Left renal pelvis (tissue), 4 donors: ENCODE data around the gene SLC35C1. TPM values are rescaled to one million over a fixed set of nuclear protein-coding genes. Genes with fewer than 3 reads are reported as not detected.
"Not testable (repeated sequence)": the region's sequence is repeated elsewhere in the genome, so short reads cannot be mapped to it uniquely, and the experiment has no call there.

Experiments
- DNase-seq, 4 donors: peaks; one replicate each; pipeline ENCODE4 v3.0.0-alpha.2; 2013; ENCODE audit warnings: low read depth in 4 of 4, low spot score in 3 of 4
- polyA plus RNA-seq, 4 donors: library from polyadenylated mRNA; unstranded; fragments of 120-200 nt; gene quantifications; one replicate each; pipeline ENCODE4 v1.2.1, GENCODE V29; 2013; ENCODE audit not compliant: insufficient read length in 4 of 4

Gene SLC35C1
- polyA plus RNA-seq, 4 donors, result 7.4 to 10.9 (median 9.4) TPM

- DNase-seq, result no peak
Observed at GRCh38 chr11:45809456-45810395, 4.8 kb downstream of the SLC35C1 start.

GRCh38 chr11:45810431-45811108, 5.6 kb downstream of the SLC35C1 start:
- no peak for DNase-seq

DNA sequence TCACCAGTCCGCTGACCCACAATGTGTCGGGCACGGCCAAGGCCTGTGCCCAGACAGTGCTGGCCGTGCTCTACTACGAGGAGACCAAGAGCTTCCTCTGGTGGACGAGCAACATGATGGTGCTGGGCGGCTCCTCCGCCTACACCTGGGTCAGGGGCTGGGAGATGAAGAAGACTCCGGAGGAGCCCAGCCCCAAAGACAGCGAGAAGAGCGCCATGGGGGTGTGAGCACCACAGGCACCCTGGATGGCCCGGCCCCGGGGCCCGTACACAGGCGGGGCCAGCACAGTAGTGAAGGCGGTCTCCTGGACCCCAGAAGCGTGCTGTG, 6.1 kb downstream of the SLC35C1 start:
- DNase-seq, result no peak

DNA sequence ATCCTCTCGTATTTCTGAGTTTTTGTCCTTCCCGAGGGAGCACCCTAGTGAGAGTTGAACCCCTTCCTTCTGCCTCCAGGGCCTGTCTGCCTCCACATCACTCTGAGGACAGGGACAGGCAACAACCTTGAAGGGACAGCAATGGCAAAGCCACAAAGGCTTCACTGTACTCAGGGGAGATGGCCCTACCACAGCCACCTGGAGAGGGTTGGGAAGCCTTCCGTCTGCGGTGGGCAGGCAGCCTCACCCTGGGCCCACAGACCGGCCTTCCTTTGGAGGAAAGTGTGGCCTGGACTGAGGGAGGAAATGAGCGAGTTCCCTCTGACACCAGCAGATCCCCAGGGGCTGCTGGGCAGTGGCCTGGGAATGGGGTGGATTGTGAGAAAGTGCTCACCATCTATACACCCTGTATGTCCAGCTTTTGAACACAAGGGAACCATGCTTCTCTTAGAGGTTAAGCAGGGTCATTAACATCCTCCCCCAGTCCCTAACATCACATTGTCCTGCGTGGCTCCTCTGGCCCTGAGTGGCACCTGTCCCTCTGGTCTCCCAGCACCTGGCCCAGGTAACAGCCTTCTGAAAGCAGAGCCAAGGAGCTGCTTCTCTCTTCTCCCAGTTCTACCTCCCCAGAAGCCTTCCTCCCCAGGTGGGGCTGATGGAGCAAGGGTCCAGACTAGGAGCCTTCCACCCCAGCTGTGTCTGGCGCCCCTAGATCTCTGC, 6.8 kb downstream of the SLC35C1 start:
- DNase-seq, result no peak

DNA sequence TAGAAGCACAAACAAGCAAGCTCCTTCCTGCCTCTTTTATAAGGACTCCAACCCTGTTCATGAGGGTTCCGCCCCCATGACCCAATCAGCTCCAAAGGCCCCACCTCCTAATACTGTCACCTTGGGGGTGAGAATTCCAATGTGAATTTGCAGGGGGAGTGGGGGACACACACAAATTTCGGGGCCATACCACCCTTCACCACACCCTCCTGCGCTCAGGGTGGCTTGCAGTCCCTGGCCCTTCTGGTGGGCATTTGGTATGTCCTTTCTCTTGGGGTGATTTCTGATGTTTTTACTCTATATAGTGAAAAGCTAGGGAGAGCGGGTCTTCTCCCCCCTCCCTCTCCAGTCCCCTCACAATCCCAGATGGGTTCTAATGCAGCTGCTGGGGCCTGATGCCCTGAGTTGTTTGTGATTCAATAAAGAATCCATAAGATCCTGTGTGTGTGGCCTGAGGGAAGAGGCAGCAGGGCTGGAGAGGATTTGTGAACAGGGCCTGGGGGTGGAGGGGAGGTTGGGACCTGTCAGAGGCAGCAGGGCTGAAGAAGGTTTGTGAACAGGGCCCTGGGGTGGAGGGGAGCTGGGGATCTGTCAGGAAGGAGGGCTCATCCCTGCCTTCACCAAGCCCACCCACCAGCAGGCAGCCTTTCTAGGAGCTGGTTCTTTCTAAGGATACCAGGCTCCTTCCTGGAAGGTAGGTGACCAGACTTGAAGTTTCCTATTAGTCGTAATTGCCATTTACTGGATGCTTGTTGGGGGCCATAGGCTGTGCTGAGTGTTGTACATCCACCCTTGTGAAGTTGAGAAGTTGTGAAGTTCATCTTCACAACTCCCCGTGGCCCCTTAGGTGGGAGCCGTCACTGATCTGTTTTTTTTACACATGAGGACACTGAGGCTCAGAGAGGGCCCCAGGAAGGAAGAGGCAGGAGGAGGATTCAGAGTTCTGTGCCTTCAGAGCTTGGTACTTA, 7.9 kb downstream of the SLC35C1 start:
- no peak for DNase-seq

- DNase-seq, result no peak
Observed at GRCh38 chr11:45815747-45816146, 10.8 kb downstream of the SLC35C1 start.

DNA sequence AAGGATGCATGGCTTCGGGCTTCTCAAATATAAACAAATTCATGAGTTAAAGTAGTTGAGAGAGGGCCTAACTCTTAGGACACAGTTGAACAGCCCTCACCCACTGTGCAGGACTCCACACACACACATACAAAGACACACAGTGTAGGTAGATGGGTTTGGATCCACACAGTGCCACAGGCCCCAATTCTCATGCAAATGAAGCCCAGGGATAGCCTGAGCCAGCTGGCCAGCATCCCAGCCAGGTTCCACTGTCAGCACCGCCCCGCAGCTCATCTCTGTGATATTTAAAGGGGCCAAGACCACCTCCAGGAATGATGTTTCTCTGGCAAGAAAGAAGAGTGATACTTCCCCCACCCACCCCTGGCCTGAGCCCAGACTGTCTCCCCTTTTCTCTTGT, 11.7 kb downstream of the SLC35C1 start:
- no peak for DNase-seq

- DNase-seq, result no peak
Observed at GRCh38 chr11:45817191-45817590, 12.2 kb downstream of the SLC35C1 start.

GRCh38 chr11:45818961-45819605, 14.1 kb downstream of the SLC35C1 start:
- DNase-seq, result no peak

- no peak for DNase-seq
Observed at GRCh38 chr11:45820211-45820857, 15.4 kb downstream of the SLC35C1 start.

DNA sequence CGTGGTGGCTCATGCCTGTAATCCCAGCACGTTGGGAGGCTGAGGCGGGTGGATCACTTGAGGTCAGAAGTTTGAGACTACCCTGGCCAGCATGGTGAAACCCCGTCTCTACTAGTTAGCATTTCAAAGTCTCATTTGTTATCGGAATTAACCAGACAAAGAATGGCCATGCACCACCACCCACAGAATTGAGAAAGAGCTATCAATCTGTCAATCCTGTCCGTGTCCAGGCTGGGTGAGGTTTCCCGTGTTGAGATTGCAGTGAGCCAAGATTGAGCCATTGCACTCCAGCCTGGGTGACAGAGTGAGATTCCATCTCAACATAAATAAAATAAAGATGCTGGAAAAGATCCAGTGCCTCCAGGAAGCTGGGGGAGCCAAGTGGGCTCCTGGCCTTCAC, 21.5 kb downstream of the SLC35C1 start:
- not testable (repeated sequence) for DNase-seq

- no peak for DNase-seq
Observed at GRCh38 chr11:45827123-45827522, 22.2 kb downstream of the SLC35C1 start.

DNA sequence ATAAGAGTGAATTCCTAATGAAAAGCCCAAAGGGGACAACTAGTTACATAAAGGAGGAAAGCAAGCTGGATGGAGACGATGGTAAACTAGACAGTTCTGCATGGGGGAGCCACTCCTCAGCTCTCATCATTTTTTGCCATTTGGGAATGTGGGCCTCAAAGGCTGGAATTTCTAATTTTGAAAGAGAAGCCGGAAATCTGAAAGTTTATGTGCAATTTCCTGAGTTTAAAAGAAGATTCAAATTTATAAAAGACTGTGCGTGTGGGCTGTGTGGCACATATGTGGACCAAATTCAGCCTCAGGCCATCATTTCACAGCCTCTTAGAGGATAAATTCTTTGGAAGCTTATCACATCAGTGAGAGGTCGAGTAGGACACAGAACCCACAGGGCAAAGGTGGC, 24.0 kb downstream of the SLC35C1 start:
- no peak for DNase-seq

DNA sequence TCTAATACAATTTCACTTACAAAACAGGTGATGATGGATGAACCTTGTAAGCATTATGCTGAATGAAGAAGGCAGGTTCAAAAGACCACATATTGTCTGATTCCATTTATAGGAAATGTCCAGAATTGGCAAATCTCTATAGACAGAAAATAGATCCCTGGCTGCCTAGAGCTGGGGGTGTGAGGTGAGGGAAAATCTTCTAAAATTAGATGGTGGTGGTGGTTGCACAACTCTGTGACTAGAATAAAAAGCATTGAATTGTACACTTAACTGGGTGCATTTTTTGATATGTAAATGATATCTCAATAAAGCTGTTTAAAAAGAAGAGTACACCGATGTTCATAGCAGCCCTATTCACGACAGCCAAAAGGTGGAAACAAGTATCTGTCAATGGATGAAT, 25.6 kb downstream of the SLC35C1 start:
- no peak for DNase-seq

DNA sequence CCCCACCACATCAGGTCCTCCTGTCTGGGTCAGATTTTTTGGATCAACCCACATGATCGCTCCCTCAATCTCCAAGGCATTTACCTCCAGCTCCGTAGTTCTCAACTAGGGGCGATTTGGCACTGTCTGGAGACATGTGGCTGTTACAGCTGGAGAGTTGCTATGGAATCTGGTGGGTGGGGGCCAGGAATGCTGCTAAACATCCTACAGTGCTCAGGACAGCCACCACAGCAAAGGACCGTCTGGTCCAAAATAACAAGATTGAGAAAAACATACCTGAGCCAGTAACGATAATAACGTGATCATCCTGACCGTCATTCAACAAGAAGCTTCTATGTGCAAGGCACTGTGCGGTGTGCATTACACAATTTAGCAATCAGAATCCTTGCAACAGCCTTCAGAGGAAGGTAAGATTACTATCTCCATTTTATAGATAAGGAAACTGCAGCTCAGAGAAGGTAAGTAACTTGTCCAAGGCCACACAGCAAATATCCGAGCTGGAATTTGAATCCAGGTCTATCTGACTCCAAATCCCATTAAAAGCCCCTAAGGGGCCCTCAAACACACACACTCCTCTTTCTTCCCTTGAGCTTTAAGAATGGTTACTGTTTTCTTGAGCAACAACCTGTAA, 28.0 kb downstream of the SLC35C1 start:
- DNase-seq, result no peak

- no peak for DNase-seq
Observed at GRCh38 chr11:45833761-45834160, 28.8 kb downstream of the SLC35C1 start.

GRCh38 chr11:45834298-45834756, 29.4 kb downstream of the SLC35C1 start:
- no peak for DNase-seq

- DNase-seq, result no peak
Observed at GRCh38 chr11:45839204-45839603, 34.3 kb downstream of the SLC35C1 start.

DNA sequence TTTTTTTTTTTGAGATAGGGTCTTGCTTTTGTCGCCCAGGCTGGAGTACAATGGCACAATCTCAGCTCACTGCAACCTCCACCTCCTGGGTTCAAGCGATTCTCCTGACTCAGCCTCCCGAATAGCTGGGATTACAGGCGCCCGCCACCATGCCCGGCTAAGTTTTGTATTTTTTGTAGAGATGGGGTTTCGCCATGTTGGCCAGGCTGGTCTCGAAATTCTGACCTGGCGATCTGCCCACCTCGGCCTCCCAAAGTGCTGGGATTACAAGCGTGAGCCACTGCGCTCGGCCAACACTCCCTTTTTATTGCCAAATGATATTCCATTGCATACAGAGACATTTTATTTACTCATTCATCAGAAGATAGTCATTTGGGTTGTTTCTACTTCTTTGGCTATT, 35.3 kb downstream of the SLC35C1 start:
- DNase-seq, result not testable (repeated sequence)
